Endodermal cell (in vitro differentiated cells): ENCODE measurements around the gene CACNA1D. TPM values are rescaled to one million over a fixed set of nuclear protein-coding genes. Genes with fewer than 3 reads are reported as not detected.

ENCODE experiments used
- DNase-seq: peaks from one replicate; pipeline ENCODE4 v3.0.0-alpha.2; 2017
- H3K27ac ChIP-seq: 2 replicates; pipeline ENCODE4 v1.5.1; 2013; ENCODE audit warnings: mild to moderate bottlenecking, low read depth, low read length, moderate library complexity
- H3K27me3 ChIP-seq: 2 replicates; pipeline ENCODE4 v1.6.1; 2013; ENCODE audit warnings: mild to moderate bottlenecking, low read length, moderate library complexity; ENCODE audit not compliant: insufficient read depth, control insufficient read depth, poor library complexity, severe bottlenecking
- H3K36me3 ChIP-seq: 2 replicates; pipeline ENCODE4 v1.7.0; 2013; ENCODE audit warnings: mild to moderate bottlenecking, low read length, moderate library complexity; ENCODE audit not compliant: control insufficient read depth, insufficient read depth
- H3K4me1 ChIP-seq: one replicate; pipeline ENCODE4 v1.7.0; 2013; ENCODE audit warnings: low read length; ENCODE audit not compliant: control insufficient read depth, insufficient read depth
- H3K4me3 ChIP-seq: 2 replicates; pipeline ENCODE4 v1.5.1; 2013; ENCODE audit warnings: mild to moderate bottlenecking, low read length, moderate library complexity
- H3K9ac ChIP-seq: 2 replicates; pipeline ENCODE4 v1.6.1; 2013; ENCODE audit warnings: mild to moderate bottlenecking, low read length, moderate library complexity; ENCODE audit not compliant: poor library complexity, severe bottlenecking; ENCODE audit errors: extremely low read depth
- H3K9me3 ChIP-seq: 2 replicates; pipeline ENCODE4 v1.6.1; 2013; ENCODE audit warnings: mild to moderate bottlenecking, low read length, moderate library complexity; ENCODE audit not compliant: control insufficient read depth
- H3K27ac Mint-ChIP-seq: 2 replicates; pipeline ENCODE4 v1.8.0; 2020; ENCODE audit warnings: mixed read lengths
- H3K27me3 Mint-ChIP-seq: 2 replicates; pipeline ENCODE4 v1.8.0; 2021; ENCODE audit warnings: mild to moderate bottlenecking, mixed read lengths; ENCODE audit not compliant: insufficient read depth
- H3K36me3 Mint-ChIP-seq: 2 replicates; pipeline ENCODE4 v1.8.0; 2020; ENCODE audit warnings: low read depth, mixed read lengths
- H3K4me1 Mint-ChIP-seq: 2 replicates; pipeline ENCODE4 v1.8.0; 2020; ENCODE audit warnings: mixed read lengths
- H3K4me3 Mint-ChIP-seq: 2 replicates; pipeline ENCODE4 v1.8.0; 2020; ENCODE audit warnings: mild to moderate bottlenecking, moderate library complexity, mixed read lengths
- H3K9me3 Mint-ChIP-seq: 2 replicates; pipeline ENCODE4 v1.8.0; 2020; ENCODE audit warnings: mild to moderate bottlenecking, mixed read lengths
- WGBS, 2 experiments: methylation state at CpG; one replicate each; pipeline versions ENCODE4 v1.1.5 to v1.1.7; 2013; ENCODE audit warnings: missing lambda C conversion rate in 2 of 2, mixed read lengths in 1 of 2; ENCODE audit not compliant: insufficient coverage in 1 of 2, insufficient read length in 1 of 2; 5-methylcytosine and 5-hydroxymethylcytosine counted together
- total RNA-seq, 2 donors: library from RNA; stranded (reverse); fragmentation: NEBNext Ultra II Directional in 1 of 2; extraction: Animal tissue kit (Norgen Biotek cat#: 25700) in 1 of 2; gene quantifications; 2 replicates in 1 of 2; 3 replicates in 1 of 2; pipeline ENCODE4 v1.2.1, GENCODE V29; 2021
- TF ChIP-seq, protein P1 (sequence below): fragments of 200-600 bp; sonication (generic); conservative IDR thresholded peaks from 2 replicates; pipeline ENCODE4 v1.5.0; 2021; ENCODE audit warnings: antibody characterized with exemption, mild to moderate bottlenecking

The CACNA1D gene
- total RNA-seq, 2 donors from 2014 or later, result 2.2 to 3.8 TPM

GRCh38 chr3:53536282-53536681 lies 41.9 kb downstream of the CACNA1D start:
- Mint-ChIP-seq H3K36me3 (no peaks in the 10 kb centered on the region), H3K4me1 (peaks cover 22% of the 10 kb centered on the region), H3K27me3 (peaks cover 30% of the 10 kb centered on the region), H3K9me3 (no peaks in the 10 kb centered on the region), H3K4me3 (no peak overlapping the region), H3K27ac (no peak overlapping the region)
- peaks cover 4% of the 10 kb centered on the region for H3K27me3 ChIP-seq
- TF ChIP-seq, protein P1, sequence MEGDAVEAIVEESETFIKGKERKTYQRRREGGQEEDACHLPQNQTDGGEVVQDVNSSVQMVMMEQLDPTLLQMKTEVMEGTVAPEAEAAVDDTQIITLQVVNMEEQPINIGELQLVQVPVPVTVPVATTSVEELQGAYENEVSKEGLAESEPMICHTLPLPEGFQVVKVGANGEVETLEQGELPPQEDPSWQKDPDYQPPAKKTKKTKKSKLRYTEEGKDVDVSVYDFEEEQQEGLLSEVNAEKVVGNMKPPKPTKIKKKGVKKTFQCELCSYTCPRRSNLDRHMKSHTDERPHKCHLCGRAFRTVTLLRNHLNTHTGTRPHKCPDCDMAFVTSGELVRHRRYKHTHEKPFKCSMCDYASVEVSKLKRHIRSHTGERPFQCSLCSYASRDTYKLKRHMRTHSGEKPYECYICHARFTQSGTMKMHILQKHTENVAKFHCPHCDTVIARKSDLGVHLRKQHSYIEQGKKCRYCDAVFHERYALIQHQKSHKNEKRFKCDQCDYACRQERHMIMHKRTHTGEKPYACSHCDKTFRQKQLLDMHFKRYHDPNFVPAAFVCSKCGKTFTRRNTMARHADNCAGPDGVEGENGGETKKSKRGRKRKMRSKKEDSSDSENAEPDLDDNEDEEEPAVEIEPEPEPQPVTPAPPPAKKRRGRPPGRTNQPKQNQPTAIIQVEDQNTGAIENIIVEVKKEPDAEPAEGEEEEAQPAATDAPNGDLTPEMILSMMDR, result no peak
- DNase-seq, result no peak
- no peaks in the 10 kb centered on the region for H3K36me3 ChIP-seq
- no peak overlapping the region for H3K27ac ChIP-seq
- no peak overlapping the region for H3K9ac ChIP-seq
- WGBS, 2 experiments, result 92% methylated on average over 4 of the region's 4 CpGs; no CpG with 5 or more reads in 1 of the 2 experiments
- H3K4me3 ChIP-seq, result no peak overlapping the region
- H3K4me1 ChIP-seq, result no peaks in the 10 kb centered on the region
- H3K9me3 ChIP-seq, result no peaks in the 10 kb centered on the region

DNA sequence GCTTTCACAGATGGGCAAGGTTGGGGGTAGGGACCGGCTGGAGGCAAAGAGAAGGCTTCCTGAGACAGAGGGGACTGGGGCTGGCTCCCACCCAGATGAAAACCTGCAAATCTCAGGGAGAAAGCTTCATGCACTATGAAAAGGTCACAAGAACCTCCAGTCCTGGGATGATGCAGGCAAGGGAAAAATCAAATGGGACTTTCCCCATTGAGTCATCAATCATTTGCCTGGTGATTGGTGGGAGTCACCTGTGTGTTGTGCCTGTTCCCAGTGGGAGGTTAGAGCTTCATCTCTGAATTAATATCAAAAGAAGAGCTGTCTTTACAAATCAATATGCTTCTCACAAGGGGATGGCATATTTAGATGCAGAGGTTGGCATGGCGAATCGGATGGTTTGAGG lies 49.9 kb downstream of the CACNA1D start:
- DNase-seq, result no peak
- no peak overlapping the region for H3K4me3 Mint-ChIP-seq
- H3K27ac Mint-ChIP-seq, result no peak overlapping the region
- Histone ChIP-seq H3K27me3 (no peaks in the 10 kb centered on the region), H3K4me1 (no peaks in the 10 kb centered on the region), H3K36me3 (no peaks in the 10 kb centered on the region), H3K27ac (no peak overlapping the region), H3K9me3 (no peaks in the 10 kb centered on the region), H3K4me3 (no peak overlapping the region), H3K9ac (no peak overlapping the region)
- peaks cover 6% of the 10 kb centered on the region for H3K4me1 Mint-ChIP-seq
- no peaks in the 10 kb centered on the region for H3K27me3 Mint-ChIP-seq
- TF ChIP-seq, protein P1, result no peak
- 89 to 100% methylated on average over 2 to 3 of the region's 3 CpGs for WGBS, 2 experiments
- H3K9me3 Mint-ChIP-seq, result no peaks in the 10 kb centered on the region
- H3K36me3 Mint-ChIP-seq, result no peaks in the 10 kb centered on the region

DNA sequence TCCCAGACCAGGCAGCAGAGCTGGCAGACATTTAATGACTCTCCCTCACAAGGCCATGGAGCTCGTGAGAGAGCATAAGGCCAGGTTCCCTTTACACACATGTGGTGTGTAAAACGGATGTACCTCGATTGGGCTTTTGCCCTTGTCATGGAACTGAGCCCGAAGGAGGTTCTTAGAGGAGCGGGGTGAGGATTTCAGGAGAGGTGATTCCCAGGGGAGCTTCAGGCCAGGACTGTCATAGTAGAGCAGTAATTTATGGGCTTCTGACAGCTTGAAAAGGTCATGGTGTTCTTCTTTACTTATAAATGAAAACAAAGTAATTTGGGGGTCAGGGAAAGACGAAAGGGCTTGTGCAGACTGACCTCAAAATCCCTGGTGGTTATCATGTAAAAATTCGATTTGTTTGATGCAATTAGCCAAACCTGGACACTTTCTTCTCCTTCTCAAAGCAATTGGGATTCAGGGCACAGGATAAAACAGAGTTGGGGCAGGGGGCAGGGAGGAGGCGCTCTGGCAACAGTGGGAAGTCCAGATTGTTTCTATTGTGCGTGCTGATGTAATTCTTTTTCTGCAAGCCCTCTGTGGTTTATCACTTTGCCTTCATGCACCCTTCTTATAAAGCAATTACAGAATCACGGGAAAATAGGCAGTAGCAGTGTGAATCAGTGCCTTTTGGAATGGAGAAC lies 51.0 kb downstream of the CACNA1D start:
- Mint-ChIP-seq H3K27ac (peak overlapping the region; percentile 23), H3K36me3 (no peaks in the 10 kb centered on the region), H3K9me3 (no peaks in the 10 kb centered on the region), H3K27me3 (no peaks in the 10 kb centered on the region), H3K4me3 (no peak overlapping the region), H3K4me1 (peaks cover 9% of the 10 kb centered on the region)
- H3K27me3 ChIP-seq, result no peaks in the 10 kb centered on the region
- WGBS, 2 experiments, result 90 to 94% methylated on average over 4 to 10 of the region's 10 CpGs
- TF ChIP-seq, protein P1, result no peak
- H3K36me3 ChIP-seq, result no peaks in the 10 kb centered on the region
- no peak overlapping the region for H3K4me3 ChIP-seq
- H3K4me1 ChIP-seq, result no peaks in the 10 kb centered on the region
- H3K9me3 ChIP-seq, result no peaks in the 10 kb centered on the region
- no peak for DNase-seq
- H3K27ac ChIP-seq, result peak overlapping the region; percentile 52
- H3K9ac ChIP-seq, result no peak overlapping the region
